GM12878 (cell line): ENCODE data around the gene MGAT4B.

ENCODE experiments used
- CHD4 ChIP-seq: fragments of 200-600 bp; sonication (generic); IDR thresholded peaks from 2 replicates; pipeline ENCODE4 v1.6.1; 2016; ENCODE audit warnings: mild to moderate bottlenecking
- EP300 ChIP-seq, 2 experiments: fragments of 150-350 bp in 1 of 2; IDR thresholded peaks; 2 replicates each; pipeline ENCODE4 v1.6.1; 2011 to 2012; ENCODE audit warnings: low read depth in 2 of 2, low read length in 2 of 2, borderline replicate concordance in 1 of 2, improper control_type of control experiment in 1 of 2, inconsistent platforms in 1 of 2; ENCODE audit not compliant: control insufficient read depth in 1 of 2
- JUND ChIP-seq: IDR thresholded peaks from 2 replicates; pipeline ENCODE4 v1.6.1; 2012; ENCODE audit warnings: low read depth, mild to moderate bottlenecking, low read length, improper control_type of control experiment, moderate library complexity
- POLR2A ChIP-seq: IDR thresholded peaks from 2 replicates; pipeline ENCODE4 v1.6.1; 2011; ENCODE audit warnings: low read depth, mild to moderate bottlenecking, low read length
- POLR2AphosphoS5 ChIP-seq: IDR thresholded peaks from 2 replicates; pipeline ENCODE4 v1.6.1; 2011; ENCODE audit warnings: mild to moderate bottlenecking, low read length, inconsistent platforms
- SIX5 ChIP-seq: IDR thresholded peaks from 2 replicates; pipeline ENCODE4 v1.6.1; 2011; ENCODE audit warnings: mild to moderate bottlenecking, low read depth, low read length, moderate library complexity; ENCODE audit not compliant: severe bottlenecking
- TCF7 ChIP-seq: IDR thresholded peaks from 2 replicates; pipeline ENCODE4 v1.6.1; 2014; ENCODE audit warnings: antibody characterized with exemption, borderline replicate concordance
- ZNF622 ChIP-seq: fragments of 450-650 bp; IDR thresholded peaks from 2 replicates; pipeline ENCODE4 v1.6.1; 2017; ENCODE audit warnings: mild to moderate bottlenecking, inconsistent platforms
- TF ChIP-seq, protein P1 (sequence below): IDR thresholded peaks from 2 replicates; pipeline ENCODE4 v1.6.1; 2012; ENCODE audit warnings: low read depth, low read length, improper control_type of control experiment
- TF ChIP-seq, protein P2 (sequence below), 3 experiments: IDR thresholded peaks in 2 of 3; conservative IDR thresholded peaks in 1 of 3; 2 replicates each; pipeline ENCODE4 v1.5.1; 2011; ENCODE audit warnings: low read depth in 3 of 3, low read length in 3 of 3, mild to moderate bottlenecking in 3 of 3, control low read depth in 2 of 3, moderate library complexity in 2 of 3, inconsistent platforms in 1 of 3, mixed read lengths in 1 of 3; ENCODE audit not compliant: control insufficient read depth in 2 of 3, insufficient read depth in 1 of 3; ENCODE audit errors: extremely low read depth in 1 of 3

DNA sequence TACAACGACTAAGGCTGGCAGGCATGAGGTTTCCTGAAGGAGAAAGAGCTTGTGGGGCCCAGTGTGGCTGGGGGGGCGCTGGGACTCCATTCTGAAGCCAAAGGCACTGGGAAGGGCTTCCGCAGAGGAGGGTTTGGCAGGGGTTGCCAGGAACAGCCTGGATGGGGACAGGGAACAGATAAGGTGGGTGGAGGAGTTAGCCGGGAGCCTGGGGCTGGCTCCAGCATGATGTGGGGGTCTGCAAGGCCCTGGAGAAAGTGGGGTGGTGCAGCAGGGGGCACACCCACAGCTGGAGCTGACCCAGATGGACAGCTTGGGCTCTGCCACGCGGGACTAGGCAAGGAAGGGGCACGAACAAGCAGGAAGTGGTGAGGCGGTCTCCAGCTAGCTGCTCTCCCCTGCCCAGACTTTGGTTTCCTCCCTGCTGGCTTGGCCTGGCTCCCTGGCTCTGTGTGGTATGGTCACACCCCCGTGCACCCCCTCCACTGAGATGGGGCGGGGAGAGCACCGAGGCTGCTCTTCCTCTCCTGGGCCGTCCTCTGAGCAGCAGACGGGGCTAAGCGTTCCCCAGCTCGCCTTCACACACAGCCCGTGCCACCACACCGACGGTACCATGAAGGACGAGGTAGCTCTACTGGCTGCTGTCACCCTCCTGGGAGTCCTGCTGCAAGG is 13.1 kb downstream of the MGAT4B start, which contains the start of gene LTC4S:
- TF ChIP-seq POLR2A: peak; percentile 58; the same call in 1 of the 2 replicates
- TF ChIP-seq CHD4: no peak
- TF ChIP-seq, protein P1, sequence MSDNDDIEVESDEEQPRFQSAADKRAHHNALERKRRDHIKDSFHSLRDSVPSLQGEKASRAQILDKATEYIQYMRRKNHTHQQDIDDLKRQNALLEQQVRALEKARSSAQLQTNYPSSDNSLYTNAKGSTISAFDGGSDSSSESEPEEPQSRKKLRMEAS: no peak
- TF ChIP-seq, protein P2, sequence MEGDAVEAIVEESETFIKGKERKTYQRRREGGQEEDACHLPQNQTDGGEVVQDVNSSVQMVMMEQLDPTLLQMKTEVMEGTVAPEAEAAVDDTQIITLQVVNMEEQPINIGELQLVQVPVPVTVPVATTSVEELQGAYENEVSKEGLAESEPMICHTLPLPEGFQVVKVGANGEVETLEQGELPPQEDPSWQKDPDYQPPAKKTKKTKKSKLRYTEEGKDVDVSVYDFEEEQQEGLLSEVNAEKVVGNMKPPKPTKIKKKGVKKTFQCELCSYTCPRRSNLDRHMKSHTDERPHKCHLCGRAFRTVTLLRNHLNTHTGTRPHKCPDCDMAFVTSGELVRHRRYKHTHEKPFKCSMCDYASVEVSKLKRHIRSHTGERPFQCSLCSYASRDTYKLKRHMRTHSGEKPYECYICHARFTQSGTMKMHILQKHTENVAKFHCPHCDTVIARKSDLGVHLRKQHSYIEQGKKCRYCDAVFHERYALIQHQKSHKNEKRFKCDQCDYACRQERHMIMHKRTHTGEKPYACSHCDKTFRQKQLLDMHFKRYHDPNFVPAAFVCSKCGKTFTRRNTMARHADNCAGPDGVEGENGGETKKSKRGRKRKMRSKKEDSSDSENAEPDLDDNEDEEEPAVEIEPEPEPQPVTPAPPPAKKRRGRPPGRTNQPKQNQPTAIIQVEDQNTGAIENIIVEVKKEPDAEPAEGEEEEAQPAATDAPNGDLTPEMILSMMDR (IDR thresholded peaks at IDR 0.05 in 2 of 3, conservative IDR thresholded peaks at IDR 0.05 in 1 of 3; ENCODE audit: control insufficient read depth in 2 of 3, extremely low read depth in 1 of 3, insufficient read depth in 1 of 3, low read depth in 3 of 3, low read length in 3 of 3): no peak
- no peak for TF ChIP-seq EP300 (IDR thresholded peaks at IDR 0.05; ENCODE audit: borderline replicate concordance in 1 of 2, control insufficient read depth in 1 of 2, low read depth in 2 of 2, low read length in 2 of 2)
- TF ChIP-seq TCF7: no peak
- no peak for TF ChIP-seq ZNF622
- TF ChIP-seq JUND: no peak
- no peak for TF ChIP-seq SIX5
- no peak for TF ChIP-seq POLR2AphosphoS5
